ENCODE measurements around the gene COMMD9. TPM values are rescaled to one million over a fixed set of nuclear protein-coding genes. Genes with fewer than 3 reads are reported as not detected.

Gene COMMD9
- total and polyA plus RNA-seq, 2 experiments from 2014 or later, result 22.4 to 44.1 TPM

DNA sequence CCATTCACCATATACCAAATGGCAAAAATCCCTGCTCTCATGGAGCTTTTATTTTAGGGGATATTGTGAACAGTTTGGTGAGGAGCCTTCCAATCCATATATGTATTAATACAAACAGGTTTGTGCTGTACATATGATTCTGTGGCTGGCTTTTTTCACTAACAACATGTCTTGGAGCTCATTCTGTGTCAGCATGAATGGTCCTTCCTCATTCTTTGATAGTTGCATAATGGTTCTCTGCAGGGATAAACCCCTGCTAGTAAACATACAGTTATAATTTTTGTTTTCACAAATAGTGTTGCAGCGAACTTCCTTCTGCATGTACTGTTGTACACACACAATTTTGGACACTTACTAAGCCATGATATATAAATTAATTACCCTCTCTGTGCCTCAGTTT is 15.1 kb upstream of the COMMD9 start (continued):
- TF ChIP-seq ZNF331 (CRISPR knock-in tag; IDR thresholded peaks at IDR 0.05; ENCODE audit: low read depth), result no peak
- no peak for TF ChIP-seq JUNB (IDR thresholded peaks at IDR 0.05; ENCODE audit: unreplicated experiment)
- TF ChIP-seq POLR2AphosphoS5 (IDR thresholded peaks at IDR 0.05; ENCODE audit: low read depth), result no peak
- TF ChIP-seq NANOG (IDR thresholded peaks at IDR 0.05; ENCODE audit: borderline replicate concordance), result no peak
- TF ChIP-seq EZH2 (IDR thresholded peaks at IDR 0.05; ENCODE audit: low read depth, unreplicated experiment), result no peak
- TF ChIP-seq STAT1 (IDR thresholded peaks at IDR 0.05; ENCODE audit: unreplicated experiment), result no peak

DNA sequence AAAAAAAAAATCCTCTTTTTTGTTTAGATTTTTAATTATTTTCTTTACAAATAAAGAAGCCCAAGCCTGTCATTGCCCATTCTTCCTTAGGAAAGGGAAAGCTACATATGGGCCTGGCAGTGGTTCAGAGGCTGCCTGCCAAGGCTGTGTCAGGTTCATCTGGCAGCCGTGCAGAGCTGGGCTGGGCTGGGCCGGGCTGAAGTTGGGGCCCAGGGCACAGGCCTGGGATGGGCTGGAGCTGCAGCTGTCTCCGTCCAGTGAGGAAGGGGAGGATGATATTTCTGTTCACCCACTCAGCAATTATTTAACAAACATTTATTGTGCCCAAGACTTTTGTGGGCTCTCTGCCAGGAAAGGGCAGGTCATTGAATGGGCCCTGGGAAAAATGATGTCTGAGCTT is 11.4 kb upstream of the COMMD9 start:
- no peaks in the 10 kb centered on the region for H3K4me1 ChIP-seq (ENCODE audit: insufficient read depth)
- H2AFZ ChIP-seq, result no peak overlapping the region
- H3F3A ChIP-seq (replicated peaks; ENCODE audit: low read depth), result no peaks in the 10 kb centered on the region
- H3K27ac ChIP-seq (ENCODE audit: low read depth), result no peak overlapping the region
- H3K4me1 Mint-ChIP-seq, result peaks cover 5% of the 10 kb centered on the region; the same call in 2 of the 3 replicates
- no peak for DNase-seq (ENCODE audit: low spot score)
- H3K27ac Mint-ChIP-seq, result no peak overlapping the region
- no peaks in the 10 kb centered on the region for H3K79me2 ChIP-seq (replicated peaks; ENCODE audit: insufficient read depth)
- no peak overlapping the region for H3K4me3 Mint-ChIP-seq
- H3K4me2 ChIP-seq, result no peak overlapping the region
- H4K20me1 ChIP-seq (replicated peaks; ENCODE audit: insufficient read depth), result no peaks in the 10 kb centered on the region
- no peaks in the 10 kb centered on the region for H3K36me3 ChIP-seq (ENCODE audit: insufficient read depth)
- TF ChIP-seq, protein P1, sequence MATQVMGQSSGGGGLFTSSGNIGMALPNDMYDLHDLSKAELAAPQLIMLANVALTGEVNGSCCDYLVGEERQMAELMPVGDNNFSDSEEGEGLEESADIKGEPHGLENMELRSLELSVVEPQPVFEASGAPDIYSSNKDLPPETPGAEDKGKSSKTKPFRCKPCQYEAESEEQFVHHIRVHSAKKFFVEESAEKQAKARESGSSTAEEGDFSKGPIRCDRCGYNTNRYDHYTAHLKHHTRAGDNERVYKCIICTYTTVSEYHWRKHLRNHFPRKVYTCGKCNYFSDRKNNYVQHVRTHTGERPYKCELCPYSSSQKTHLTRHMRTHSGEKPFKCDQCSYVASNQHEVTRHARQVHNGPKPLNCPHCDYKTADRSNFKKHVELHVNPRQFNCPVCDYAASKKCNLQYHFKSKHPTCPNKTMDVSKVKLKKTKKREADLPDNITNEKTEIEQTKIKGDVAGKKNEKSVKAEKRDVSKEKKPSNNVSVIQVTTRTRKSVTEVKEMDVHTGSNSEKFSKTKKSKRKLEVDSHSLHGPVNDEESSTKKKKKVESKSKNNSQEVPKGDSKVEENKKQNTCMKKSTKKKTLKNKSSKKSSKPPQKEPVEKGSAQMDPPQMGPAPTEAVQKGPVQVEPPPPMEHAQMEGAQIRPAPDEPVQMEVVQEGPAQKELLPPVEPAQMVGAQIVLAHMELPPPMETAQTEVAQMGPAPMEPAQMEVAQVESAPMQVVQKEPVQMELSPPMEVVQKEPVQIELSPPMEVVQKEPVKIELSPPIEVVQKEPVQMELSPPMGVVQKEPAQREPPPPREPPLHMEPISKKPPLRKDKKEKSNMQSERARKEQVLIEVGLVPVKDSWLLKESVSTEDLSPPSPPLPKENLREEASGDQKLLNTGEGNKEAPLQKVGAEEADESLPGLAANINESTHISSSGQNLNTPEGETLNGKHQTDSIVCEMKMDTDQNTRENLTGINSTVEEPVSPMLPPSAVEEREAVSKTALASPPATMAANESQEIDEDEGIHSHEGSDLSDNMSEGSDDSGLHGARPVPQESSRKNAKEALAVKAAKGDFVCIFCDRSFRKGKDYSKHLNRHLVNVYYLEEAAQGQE (IDR thresholded peaks at IDR 0.05; ENCODE audit: unreplicated experiment), result no peak
- TF ChIP-seq NANOG (IDR thresholded peaks at IDR 0.05; ENCODE audit: borderline replicate concordance), result no peak
- TF ChIP-seq, protein P2, sequence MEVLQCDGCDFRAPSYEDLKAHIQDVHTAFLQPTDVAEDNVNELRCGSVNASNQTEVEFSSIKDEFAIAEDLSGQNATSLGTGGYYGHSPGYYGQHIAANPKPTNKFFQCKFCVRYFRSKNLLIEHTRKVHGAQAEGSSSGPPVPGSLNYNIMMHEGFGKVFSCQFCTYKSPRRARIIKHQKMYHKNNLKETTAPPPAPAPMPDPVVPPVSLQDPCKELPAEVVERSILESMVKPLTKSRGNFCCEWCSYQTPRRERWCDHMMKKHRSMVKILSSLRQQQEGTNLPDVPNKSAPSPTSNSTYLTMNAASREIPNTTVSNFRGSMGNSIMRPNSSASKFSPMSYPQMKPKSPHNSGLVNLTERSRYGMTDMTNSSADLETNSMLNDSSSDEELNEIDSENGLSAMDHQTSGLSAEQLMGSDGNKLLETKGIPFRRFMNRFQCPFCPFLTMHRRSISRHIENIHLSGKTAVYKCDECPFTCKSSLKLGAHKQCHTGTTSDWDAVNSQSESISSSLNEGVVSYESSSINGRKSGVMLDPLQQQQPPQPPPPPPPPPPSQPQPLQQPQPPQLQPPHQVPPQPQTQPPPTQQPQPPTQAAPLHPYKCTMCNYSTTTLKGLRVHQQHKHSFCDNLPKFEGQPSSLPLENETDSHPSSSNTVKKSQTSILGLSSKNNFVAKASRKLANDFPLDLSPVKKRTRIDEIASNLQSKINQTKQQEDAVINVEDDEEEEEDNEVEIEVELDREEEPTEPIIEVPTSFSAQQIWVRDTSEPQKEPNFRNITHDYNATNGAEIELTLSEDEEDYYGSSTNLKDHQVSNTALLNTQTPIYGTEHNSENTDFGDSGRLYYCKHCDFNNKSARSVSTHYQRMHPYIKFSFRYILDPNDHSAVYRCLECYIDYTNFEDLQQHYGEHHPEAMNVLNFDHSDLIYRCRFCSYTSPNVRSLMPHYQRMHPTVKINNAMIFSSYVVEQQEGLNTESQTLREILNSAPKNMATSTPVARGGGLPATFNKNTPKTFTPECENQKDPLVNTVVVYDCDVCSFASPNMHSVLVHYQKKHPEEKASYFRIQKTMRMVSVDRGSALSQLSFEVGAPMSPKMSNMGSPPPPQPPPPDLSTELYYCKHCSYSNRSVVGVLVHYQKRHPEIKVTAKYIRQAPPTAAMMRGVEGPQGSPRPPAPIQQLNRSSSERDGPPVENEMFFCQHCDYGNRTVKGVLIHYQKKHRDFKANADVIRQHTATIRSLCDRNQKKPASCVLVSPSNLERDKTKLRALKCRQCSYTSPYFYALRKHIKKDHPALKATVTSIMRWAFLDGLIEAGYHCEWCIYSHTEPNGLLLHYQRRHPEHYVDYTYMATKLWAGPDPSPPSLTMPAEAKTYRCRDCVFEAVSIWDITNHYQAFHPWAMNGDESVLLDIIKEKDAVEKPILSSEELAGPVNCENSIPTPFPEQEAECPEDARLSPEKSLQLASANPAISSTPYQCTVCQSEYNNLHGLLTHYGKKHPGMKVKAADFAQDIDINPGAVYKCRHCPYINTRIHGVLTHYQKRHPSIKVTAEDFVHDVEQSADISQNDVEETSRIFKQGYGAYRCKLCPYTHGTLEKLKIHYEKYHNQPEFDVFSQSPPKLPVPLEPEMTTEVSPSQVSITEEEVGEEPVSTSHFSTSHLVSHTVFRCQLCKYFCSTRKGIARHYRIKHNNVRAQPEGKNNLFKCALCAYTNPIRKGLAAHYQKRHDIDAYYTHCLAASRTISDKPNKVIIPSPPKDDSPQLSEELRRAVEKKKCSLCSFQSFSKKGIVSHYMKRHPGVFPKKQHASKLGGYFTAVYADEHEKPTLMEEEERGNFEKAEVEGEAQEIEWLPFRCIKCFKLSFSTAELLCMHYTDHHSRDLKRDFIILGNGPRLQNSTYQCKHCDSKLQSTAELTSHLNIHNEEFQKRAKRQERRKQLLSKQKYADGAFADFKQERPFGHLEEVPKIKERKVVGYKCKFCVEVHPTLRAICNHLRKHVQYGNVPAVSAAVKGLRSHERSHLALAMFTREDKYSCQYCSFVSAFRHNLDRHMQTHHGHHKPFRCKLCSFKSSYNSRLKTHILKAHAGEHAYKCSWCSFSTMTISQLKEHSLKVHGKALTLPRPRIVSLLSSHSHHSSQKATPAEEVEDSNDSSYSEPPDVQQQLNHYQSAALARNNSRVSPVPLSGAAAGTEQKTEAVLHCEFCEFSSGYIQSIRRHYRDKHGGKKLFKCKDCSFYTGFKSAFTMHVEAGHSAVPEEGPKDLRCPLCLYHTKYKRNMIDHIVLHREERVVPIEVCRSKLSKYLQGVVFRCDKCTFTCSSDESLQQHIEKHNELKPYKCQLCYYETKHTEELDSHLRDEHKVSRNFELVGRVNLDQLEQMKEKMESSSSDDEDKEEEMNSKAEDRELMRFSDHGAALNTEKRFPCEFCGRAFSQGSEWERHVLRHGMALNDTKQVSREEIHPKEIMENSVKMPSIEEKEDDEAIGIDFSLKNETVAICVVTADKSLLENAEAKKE (CRISPR knock-in tag; IDR thresholded peaks at IDR 0.05), result no peak
- TF ChIP-seq POLR2AphosphoS5 (IDR thresholded peaks at IDR 0.05; ENCODE audit: low read depth), result no peak
- TF ChIP-seq JUNB (IDR thresholded peaks at IDR 0.05; ENCODE audit: unreplicated experiment), result no peak
- TF ChIP-seq ZNF331 (CRISPR knock-in tag; IDR thresholded peaks at IDR 0.05; ENCODE audit: low read depth), result no peak
- TF ChIP-seq ZNF114 (CRISPR knock-in tag; IDR thresholded peaks at IDR 0.05), result no peak
- TF ChIP-seq STAT1 (IDR thresholded peaks at IDR 0.05; ENCODE audit: unreplicated experiment), result no peak
- TF ChIP-seq CREB1 (CRISPR knock-in tag; IDR thresholded peaks at IDR 0.05; ENCODE audit: low read depth), result no peak
- TF ChIP-seq EZH2phosphoT487 (IDR thresholded peaks at IDR 0.05; ENCODE audit: unreplicated experiment), result no peak
- TF ChIP-seq EZH2 (IDR thresholded peaks at IDR 0.05; ENCODE audit: low read depth, unreplicated experiment), result no peak
- TF ChIP-seq, protein P3, sequence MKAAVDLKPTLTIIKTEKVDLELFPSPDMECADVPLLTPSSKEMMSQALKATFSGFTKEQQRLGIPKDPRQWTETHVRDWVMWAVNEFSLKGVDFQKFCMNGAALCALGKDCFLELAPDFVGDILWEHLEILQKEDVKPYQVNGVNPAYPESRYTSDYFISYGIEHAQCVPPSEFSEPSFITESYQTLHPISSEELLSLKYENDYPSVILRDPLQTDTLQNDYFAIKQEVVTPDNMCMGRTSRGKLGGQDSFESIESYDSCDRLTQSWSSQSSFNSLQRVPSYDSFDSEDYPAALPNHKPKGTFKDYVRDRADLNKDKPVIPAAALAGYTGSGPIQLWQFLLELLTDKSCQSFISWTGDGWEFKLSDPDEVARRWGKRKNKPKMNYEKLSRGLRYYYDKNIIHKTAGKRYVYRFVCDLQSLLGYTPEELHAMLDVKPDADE (IDR thresholded peaks at IDR 0.05), result no peak
- TF ChIP-seq, protein P4, sequence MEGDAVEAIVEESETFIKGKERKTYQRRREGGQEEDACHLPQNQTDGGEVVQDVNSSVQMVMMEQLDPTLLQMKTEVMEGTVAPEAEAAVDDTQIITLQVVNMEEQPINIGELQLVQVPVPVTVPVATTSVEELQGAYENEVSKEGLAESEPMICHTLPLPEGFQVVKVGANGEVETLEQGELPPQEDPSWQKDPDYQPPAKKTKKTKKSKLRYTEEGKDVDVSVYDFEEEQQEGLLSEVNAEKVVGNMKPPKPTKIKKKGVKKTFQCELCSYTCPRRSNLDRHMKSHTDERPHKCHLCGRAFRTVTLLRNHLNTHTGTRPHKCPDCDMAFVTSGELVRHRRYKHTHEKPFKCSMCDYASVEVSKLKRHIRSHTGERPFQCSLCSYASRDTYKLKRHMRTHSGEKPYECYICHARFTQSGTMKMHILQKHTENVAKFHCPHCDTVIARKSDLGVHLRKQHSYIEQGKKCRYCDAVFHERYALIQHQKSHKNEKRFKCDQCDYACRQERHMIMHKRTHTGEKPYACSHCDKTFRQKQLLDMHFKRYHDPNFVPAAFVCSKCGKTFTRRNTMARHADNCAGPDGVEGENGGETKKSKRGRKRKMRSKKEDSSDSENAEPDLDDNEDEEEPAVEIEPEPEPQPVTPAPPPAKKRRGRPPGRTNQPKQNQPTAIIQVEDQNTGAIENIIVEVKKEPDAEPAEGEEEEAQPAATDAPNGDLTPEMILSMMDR (conservative IDR thresholded peaks at IDR 0.05; ENCODE audit: low read depth in 2 of 2), result no peak
- H3K36me3 Mint-ChIP-seq (ENCODE audit: low read depth), result no peaks in the 10 kb centered on the region
- H3K9me2 ChIP-seq (ENCODE audit: insufficient read depth), result no peaks in the 10 kb centered on the region
- H3K9me3 Mint-ChIP-seq, result peaks cover 4% of the 10 kb centered on the region; the same call in 1 of the 3 replicates
- peaks cover 9% of the 10 kb centered on the region for H3K27me3 Mint-ChIP-seq (ENCODE audit: insufficient read depth, low read depth, poor library complexity)
- no peaks in the 10 kb centered on the region for H3K27me3 ChIP-seq (ENCODE audit: insufficient read depth)
- ATAC-seq, result no peak
- no peak overlapping the region for H3K4me3 ChIP-seq

All from GM23338 (cell line).